Sigmoid colon (tissue), 7 donors: ENCODE results near the gene RAPSN. TPM values are rescaled to one million over a fixed set of nuclear protein-coding genes. Genes with fewer than 3 reads are reported as not detected.

Experiments
- DNase-seq: peaks from one replicate; pipeline ENCODE4 v3.0.0-alpha.2; 2019
- H3K27ac ChIP-seq, 4 donors: fragments of 200-600 bp; sonication (generic); one replicate each; pipeline ENCODE4 v1.5.1; 2016 to 2019; ENCODE audit warnings: mild to moderate bottlenecking in 1 of 4
- H3K27me3 ChIP-seq, 3 donors: fragments of 200-600 bp; sonication (generic); one replicate each; pipeline ENCODE4 v1.5.1; 2019; ENCODE audit warnings: mild to moderate bottlenecking in 1 of 3
- H3K36me3 ChIP-seq, 4 donors: fragments of 200-600 bp; sonication (generic); one replicate each; pipeline ENCODE4 v1.5.1; 2016 to 2019
- H3K4me1 ChIP-seq, 4 donors: fragments of 200-600 bp; sonication (generic); one replicate each; pipeline ENCODE4 v1.5.1; 2017 to 2019
- H3K4me3 ChIP-seq, 4 donors: fragments of 200-600 bp; sonication (generic); one replicate each; pipeline ENCODE4 v1.5.1; 2017 to 2019; ENCODE audit warnings: mild to moderate bottlenecking in 2 of 4, moderate library complexity in 1 of 4
- H3K9me3 ChIP-seq, 4 donors: fragments of 200-600 bp in 3 of 4; sonication (generic) in 3 of 4; one replicate each; pipeline versions ENCODE4 v1.5.1 to v1.6.1; 2013 to 2019
- CTCF ChIP-seq, 4 experiments: fragments of 450-650 bp in 3 of 4; fragments of 200-600 bp in 1 of 4; IDR thresholded peaks; one replicate each; pipeline ENCODE4 v1.5.1; 2016 to 2019; ENCODE audit warnings: antibody characterized with exemption in 4 of 4, mild to moderate bottlenecking in 3 of 4, moderate library complexity in 2 of 4
- EP300 ChIP-seq, 4 donors: sonication (generic); formaldehyde crosslinking; IDR thresholded peaks; one replicate each; pipeline ENCODE4 v1.6.1; 2017; ENCODE audit warnings: antibody characterized with exemption in 4 of 4
- POLR2A ChIP-seq, 2 donors: fragments of 450-650 bp; IDR thresholded peaks; one replicate each; pipeline ENCODE4 v1.6.1; 2016; ENCODE audit warnings: antibody characterized with exemption in 2 of 2, mild to moderate bottlenecking in 2 of 2, moderate library complexity in 2 of 2
- POLR2AphosphoS5 ChIP-seq, 4 donors: sonication (generic); formaldehyde crosslinking; IDR thresholded peaks; one replicate each; pipeline ENCODE4 v1.6.1; 2017; ENCODE audit warnings: antibody characterized with exemption in 4 of 4
- whole genome bisulfite sequencing, 2 donors: extraction: QIAGEN DNeasy Blood & Tissue Kit; methylation state at CpG; one replicate each; pipeline ENCODE4 v1.1.7; 2013; 5-methylcytosine and 5-hydroxymethylcytosine counted together
- intact Hi-C: fragments of 100-400 bp; cut with DNase I; formaldehyde crosslinking; loops from one replicate; pipeline ENCODE4 v1.15.1; 2023
- polyA plus RNA-seq, 3 donors: library from polyadenylated mRNA; stranded (reverse); fragments of 200-250 nt; gene quantifications; one replicate each; pipeline ENCODE4 v1.2.3, GENCODE V29; 2013
- total RNA-seq, 4 donors: library from RNA; depleted of rRNA; stranded (reverse); fragments of >200 nt; gene quantifications; one replicate each; pipeline ENCODE4 v1.1.0, GENCODE V29; 2016
- donor health status: healthy with polysubstance abuse.
- donor health status: Bipolar disorder and iron deficiency.
- donor health status: healthy.

RAPSN gene
- total and polyA plus RNA-seq, 7 donors = 0.27 to 0.61 (median 0.46) TPM; not detected in 3

GRCh38 chr11:47443817-47444216, 5.1 kb downstream of the RAPSN start:
- no peak for TF ChIP-seq CTCF (IDR thresholded peaks at IDR 0.05)
- no peak for TF ChIP-seq POLR2A (IDR thresholded peaks at IDR 0.05)
- no peak for TF ChIP-seq POLR2AphosphoS5 (IDR thresholded peaks at IDR 0.05)
- no peak for TF ChIP-seq EP300 (IDR thresholded peaks at IDR 0.05)
- intact Hi-C loops = no loop called here
- Histone ChIP-seq H3K36me3 (no peaks in the 10 kb centered on the region), H3K9me3 (no peaks in the 10 kb centered on the region), H3K4me1 (no peaks in the 10 kb centered on the region), H3K4me3 (no peak overlapping the region), H3K27me3 (no peaks in the 10 kb centered on the region), H3K27ac (no peak overlapping the region)
- no peak for DNase-seq
- 77 to 81% methylated on average over 3 of the region's 3 CpGs for WGBS, 2 donors

GRCh38 chr11:47443028-47443700, 5.8 kb downstream of the RAPSN start:
- Histone ChIP-seq H3K4me1 (peaks cover 0 to under 1% (median 0%) of the 10 kb centered on the region in 4 donors), H3K9me3 (no peaks in the 10 kb centered on the region), H3K4me3 (no peak overlapping the region), H3K27me3 (no peaks in the 10 kb centered on the region), H3K27ac (no peak overlapping the region), H3K36me3 (no peaks in the 10 kb centered on the region)
- 87 to 90% methylated on average over 12 of the region's 12 CpGs for WGBS, 2 donors
- no peak for DNase-seq
- TF ChIP-seq EP300 (IDR thresholded peaks at IDR 0.05) (no peak), POLR2AphosphoS5 (IDR thresholded peaks at IDR 0.05) (no peak), POLR2A (IDR thresholded peaks at IDR 0.05) (no peak), CTCF (IDR thresholded peaks at IDR 0.05) (no peak)
- intact Hi-C loops = no loop called here

- WGBS, 2 donors = 92 to 95% methylated on average over 8 of the region's 8 CpGs
- no peak for TF ChIP-seq POLR2A (IDR thresholded peaks at IDR 0.05)
- Histone ChIP-seq H3K27ac (no peak overlapping the region), H3K36me3 (no peaks in the 10 kb centered on the region), H3K4me1 (peaks cover 0 to 6% (median 5%) of the 10 kb centered on the region in 4 donors), H3K27me3 (no peaks in the 10 kb centered on the region), H3K4me3 (no peak overlapping the region), H3K9me3 (no peaks in the 10 kb centered on the region)
- DNase-seq = no peak
- intact Hi-C loops = no loop called here
Measured at GRCh38 chr11:47442514-47442913, 6.4 kb downstream of the RAPSN start.

GRCh38 chr11:47441421-47441820, 7.5 kb downstream of the RAPSN start:
- H3K4me1 ChIP-seq = peaks cover 0 to 11% (median 6%) of the 10 kb centered on the region in 4 donors
- no peaks in the 10 kb centered on the region for H3K36me3 ChIP-seq
- intact Hi-C loops = no loop called here
- H3K4me3 ChIP-seq = no peak overlapping the region
- H3K27me3 ChIP-seq = no peaks in the 10 kb centered on the region
- no peak overlapping the region for H3K27ac ChIP-seq
- H3K9me3 ChIP-seq = no peaks in the 10 kb centered on the region
- 86 to 90% methylated on average over 12 of the region's 12 CpGs for WGBS, 2 donors
- TF ChIP-seq CTCF (IDR thresholded peaks at IDR 0.05) (no peak), POLR2AphosphoS5 (IDR thresholded peaks at IDR 0.05) (no peak), EP300 (IDR thresholded peaks at IDR 0.05) (no peak), POLR2A (IDR thresholded peaks at IDR 0.05) (no peak)
- DNase-seq = no peak

GRCh38 chr11:47440054-47440476, 8.9 kb downstream of the RAPSN start:
- no peaks in the 10 kb centered on the region for H3K27me3 ChIP-seq
- 88 to 94% methylated on average over 2 of the region's 2 CpGs for WGBS, 2 donors

More at GRCh38 chr11:47440054-47440476, 8.9 kb downstream of the RAPSN start:
- Histone ChIP-seq H3K36me3 (no peaks in the 10 kb centered on the region), H3K9me3 (no peaks in the 10 kb centered on the region), H3K4me3 (no peak overlapping the region), H3K4me1 (peaks cover 0 to 11% (median 6%) of the 10 kb centered on the region in 4 donors), H3K27ac (no peak overlapping the region)
- TF ChIP-seq POLR2AphosphoS5 (IDR thresholded peaks at IDR 0.05) (no peak), CTCF (IDR thresholded peaks at IDR 0.05) (no peak), EP300 (IDR thresholded peaks at IDR 0.05) (no peak), POLR2A (IDR thresholded peaks at IDR 0.05) (no peak)
- intact Hi-C loops = no loop called here
- DNase-seq = no peak
